ENCODE measurements around the gene KCNG4.
"Not testable (repeated sequence)": the region's sequence is repeated elsewhere in the genome, so short reads cannot be mapped to it uniquely, and the experiment has no call there.

Gene KCNG4

DNA sequence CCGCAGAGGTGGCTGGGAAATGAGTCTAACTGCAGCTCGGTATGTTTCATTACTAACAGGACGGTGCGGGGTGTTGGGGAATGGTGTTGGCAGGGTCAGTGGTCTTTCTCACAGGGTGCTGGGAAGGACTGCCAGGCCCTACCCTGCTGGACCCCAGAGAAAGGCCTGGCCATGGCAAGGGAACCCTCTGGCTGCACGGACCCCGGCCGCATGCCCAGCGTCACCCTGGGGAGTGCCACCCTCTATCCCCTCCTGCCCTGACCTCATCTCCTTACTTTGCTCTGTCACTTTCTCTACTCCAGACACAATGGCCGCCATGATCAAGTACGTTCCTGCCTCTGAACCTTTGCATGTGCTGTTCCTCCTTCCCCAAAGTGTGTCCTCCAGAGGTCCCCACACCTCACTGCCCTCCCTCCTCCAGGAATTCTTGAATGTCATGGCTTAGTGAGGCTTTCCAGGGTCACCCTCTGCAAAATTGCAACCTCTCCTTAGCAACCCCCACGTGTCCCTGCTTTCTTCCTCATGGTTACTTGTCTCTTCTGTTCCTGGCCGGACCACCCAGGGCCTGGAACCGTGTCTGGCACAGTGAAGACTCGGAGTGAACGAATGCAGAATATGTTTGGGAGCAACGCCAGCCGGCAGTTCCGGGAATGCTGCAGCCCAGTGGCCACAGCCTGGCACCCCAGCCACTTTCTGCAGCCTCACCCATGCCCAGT lies 33.7 kb downstream of the KCNG4 start:
- DNase-seq = no peak

DNA sequence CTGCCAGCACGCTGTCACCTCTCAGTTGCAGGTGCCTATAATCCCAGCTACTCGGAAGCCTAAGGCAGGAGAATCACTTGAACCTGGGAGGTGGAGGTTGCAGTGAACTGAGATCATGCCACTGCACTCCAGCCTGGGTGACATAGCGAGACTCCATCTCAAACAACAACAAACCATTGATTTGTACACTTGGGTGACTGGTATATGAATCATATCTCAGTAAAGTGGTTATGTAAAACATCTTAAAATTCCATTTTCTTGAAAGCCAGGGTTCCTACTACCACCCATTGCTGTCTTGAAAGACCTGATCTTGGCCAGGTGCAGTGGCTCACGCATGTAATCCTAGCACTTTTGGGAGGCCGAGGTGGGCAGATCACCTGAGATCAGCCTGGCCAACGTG lies 34.7 kb downstream of the KCNG4 start:
- DNase-seq = not testable (repeated sequence)

DNA sequence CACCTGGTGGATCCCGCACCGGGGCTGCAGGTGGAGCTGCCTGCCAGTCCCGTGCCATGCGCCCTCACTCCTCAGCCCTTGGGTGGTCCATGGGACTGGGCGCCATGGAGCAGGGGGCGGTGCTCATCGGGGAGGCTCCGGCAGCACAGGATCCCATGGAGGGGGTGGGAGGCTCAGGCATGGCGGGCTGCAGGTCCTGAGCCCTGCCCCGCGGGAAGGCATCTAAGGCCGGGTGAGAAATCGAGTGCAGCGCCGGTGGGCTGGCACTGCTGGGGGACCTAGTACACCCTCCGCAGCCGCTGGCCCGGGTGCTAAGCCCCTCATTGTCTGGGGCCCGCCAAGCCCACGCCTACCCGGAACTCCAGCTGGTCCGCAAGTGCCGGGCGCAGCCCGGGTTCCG lies 35.3 kb downstream of the KCNG4 start:
- DNase-seq = not testable (repeated sequence)

DNA sequence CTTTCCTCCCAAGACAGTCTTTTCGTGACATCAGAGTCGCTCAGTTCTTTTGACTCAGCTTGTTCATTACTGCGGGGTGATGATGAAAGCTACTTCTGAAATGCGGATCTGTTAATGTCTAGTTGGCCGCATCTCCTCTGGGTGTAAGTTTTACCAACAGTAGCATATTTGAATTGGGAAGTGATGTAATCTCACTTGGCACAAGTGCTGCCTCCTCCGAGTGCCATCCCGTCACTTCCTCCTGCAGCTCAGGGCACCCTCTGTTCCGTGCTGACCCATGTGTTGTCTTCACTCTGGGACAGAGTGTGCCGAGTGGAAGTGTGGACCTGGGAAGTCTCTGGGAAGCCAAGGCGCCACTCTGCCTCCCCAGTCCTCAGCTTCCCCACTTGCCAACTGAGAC lies 40.0 kb downstream of the KCNG4 start:
- peak; percentile 37 for DNase-seq

DNA sequence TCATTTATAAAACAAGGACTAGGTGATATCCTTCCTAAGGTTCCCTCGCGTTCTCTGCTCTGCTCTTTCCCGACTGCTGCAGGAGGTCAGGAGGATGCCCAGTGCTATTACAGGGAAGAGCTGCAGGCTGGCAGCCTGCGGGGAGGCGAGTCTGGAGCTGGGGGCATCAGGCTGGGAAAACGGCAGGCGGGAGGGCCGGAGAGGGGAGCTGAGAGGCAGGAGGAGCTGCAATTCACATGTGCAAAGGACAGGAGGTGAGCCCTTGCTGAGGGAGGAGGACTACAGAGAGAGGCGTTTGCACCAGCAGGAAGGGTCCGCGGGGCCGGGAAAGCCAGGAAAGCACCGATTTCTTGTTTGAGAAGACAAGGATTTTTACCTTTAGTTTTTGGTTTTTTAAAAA lies 40.7 kb downstream of the KCNG4 start:
- no peak for DNase-seq

DNA sequence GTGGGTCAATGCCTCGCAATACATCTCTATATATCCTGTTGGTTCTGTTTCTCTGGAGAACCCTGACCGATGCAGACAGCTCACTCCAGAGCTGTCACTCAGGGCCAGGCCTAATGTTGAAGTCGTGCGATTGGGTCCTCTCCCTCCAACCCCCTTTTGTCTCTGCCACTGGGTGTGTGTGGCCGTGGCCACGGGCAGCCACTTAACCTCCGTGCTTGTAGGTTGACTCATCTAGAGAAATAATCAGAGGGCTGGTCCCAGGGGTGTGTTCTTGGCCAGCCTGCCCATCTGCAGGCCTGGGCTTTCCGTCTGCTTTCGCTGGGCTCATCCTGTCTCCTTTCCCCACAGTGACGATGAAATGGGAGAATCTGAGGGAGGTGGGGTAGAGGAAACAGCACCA lies 41.4 kb downstream of the KCNG4 start:
- no peak for DNase-seq

DNA sequence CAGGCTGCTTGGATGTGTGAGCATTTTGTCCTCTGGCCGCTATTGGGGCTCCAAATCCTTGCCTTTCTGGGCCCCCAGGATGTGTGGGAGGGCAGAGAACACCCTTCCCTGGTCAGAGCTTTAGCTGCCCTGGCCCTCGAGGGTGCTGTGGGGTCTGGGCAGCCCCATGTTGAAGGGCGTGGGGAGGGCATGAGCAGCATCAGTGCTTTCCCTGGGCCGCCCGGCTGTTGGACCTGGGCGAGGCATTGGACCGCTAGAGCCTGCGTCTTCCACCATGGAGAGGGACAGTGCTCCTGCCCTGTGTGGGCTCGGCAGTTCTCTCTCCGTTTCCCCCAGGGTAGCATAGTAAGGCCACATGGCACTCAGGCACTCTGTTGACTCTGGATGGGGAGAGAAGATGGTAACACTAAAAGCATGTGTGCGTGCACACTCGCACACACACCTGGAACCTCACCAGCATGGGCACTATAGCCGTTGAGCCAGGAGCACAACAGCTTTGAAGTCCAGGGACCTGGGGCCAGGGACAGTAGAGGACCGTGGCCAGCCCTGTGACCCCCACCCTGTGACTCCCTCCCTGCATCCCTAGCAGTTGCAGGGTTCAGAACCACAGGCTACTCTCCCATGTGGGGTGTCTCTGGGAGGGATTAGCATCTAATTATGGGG lies 42.2 kb downstream of the KCNG4 start:
- no peak for DNase-seq

DNA sequence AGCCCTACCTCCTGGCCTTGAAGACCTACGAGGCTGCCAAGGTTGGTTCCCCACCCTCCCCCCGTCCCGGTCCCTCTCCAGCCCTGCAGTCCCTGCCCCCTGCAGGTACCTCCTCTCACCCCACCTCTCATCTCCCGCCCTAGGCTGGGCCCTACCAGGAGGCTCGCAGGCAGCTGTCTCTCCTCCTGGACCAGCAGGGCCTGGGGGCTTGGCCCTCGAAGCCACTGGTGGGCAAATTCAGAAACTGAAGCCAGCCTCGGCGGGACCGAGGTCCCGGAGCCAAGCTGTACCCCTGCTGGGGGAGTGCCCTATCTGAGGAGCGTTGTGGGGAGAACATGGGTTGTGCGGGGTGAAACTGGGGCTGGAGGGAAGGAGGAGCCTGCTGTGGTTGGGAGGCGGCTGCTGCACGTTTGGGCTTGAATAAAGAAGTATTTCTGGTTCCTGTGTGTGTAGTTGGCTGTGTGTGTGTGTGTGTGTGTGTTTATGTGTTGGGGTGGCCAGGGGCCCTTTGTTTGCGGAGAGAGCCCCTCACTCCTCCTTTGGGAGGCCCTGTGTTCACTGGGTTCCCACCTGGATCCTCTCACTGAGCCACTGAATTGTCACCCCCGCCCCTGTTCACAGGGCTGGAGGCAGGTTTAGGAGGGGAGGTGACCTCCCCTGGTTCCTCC lies 43.0 kb downstream of the KCNG4 start:
- no peak for DNase-seq

DNA sequence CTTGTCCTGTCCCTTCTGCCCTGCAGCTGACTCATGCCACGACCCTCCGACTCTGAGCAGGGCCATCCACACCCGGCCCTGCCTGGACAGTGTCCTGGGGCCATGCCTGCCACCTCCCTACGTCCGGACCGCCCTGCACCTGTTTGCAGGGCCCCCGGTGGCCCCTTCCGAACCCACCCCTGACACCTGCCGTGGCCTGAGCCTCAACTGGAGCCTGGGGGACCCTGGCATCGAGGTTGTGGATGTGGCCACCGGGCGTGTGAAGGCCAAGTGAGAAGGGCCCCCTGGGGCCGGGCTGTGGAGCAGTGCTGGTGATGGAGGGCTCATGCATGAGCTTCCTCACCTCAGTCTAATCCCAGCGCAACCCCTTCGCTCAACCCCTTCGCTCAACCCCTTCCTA lies 43.7 kb downstream of the KCNG4 start:
- no peak for DNase-seq

DNA sequence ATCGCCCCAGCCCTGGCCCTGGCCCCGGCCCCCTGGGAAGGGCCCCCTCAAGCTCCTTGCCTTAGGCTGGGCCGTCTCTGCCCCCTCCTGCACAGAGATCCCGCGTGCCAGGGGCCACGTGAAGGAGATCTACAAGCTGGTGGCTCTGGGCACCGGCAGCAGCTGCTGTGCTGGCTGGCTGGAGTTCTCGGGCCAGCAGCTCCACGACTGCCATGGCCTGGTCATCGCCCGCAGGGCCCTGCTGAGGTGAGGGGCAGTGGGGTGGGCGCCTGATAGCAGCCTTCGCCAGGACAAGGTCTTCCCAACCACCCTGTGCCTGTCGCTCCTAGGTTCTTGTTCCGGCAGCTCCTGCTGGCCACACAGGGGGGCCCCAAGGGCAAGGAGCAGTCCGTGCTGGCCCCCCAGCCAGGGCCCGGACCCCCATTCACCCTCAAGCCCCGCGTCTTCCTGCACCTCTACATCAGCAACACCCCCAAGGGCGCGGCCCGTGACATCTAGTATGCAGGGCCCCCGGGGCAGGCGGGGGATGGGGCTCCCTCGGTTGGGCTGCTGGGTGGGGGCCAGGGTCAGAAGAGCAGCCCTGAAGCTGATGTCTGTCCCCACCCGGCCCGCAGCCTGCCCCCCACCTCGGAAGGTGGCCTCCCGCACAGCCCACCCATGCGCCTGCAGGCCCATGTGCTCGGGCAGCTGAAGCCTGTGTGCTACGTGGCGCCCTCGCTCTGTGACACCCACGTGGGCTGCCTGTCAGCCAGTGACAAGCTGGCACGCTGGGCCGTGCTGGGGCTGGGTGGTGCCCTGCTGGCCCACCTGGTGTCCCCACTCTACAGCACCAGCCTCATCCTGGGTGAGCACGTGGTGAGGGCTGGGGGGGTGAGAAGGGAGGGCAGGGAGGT lies 44.4 kb downstream of the KCNG4 start:
- DNase-seq = no peak

DNA sequence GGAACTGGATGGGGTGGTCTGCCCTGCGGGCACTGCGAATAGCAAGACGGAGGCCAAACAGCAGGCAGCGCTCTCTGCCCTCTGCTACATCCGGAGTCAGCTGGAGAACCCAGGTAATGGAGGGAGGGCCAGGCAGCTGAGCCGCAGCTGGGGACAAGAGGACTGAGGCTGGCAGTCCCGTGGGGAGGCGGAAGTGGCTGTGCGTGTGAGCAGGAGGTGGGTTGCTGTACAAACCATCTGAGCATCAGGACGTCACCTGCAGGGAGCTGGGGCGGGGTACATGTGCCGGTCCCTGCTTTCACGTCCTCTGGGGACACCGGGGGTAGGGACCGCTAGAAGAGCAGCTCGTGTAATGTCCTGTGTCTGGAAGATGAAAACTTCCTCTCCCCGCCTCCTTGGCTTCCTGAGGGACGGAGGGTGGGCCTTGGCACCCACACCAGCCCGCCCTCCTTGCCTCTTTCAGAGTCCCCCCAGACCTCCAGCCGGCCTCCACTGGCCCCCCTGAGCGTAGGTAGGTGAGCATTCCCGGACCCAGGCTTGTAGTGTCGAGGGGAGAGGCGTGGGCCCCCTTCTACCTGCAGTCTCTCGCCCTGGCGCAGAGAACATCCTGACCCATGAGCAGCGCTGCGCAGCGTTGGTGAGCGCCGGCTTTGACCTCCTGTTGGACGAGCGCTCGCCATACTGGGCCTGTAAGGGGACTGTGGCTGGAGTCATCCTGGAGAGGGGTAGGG lies 45.2 kb downstream of the KCNG4 start:
- peak; percentile 37 for DNase-seq

DNA sequence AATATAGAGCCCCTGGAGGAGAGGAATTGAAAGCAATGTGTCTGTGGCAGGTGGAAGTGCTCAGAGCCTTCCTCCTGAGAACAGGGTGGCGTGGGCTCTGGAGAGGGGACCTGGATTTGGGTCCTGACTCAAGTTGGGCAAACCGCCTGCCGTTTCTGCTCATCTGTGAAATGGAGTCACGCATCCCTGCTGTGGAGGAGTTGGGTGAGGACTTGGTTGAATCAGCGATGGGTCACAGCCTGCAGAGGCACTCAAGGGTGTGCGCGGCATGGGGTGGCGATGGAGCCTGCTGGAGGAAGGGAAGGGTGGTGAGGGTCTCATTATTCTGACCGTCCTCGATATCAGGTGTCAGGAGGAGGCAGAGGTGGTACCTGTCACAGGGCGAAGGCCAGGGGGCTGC lies 45.8 kb downstream of the KCNG4 start:
- no peak for DNase-seq

DNA sequence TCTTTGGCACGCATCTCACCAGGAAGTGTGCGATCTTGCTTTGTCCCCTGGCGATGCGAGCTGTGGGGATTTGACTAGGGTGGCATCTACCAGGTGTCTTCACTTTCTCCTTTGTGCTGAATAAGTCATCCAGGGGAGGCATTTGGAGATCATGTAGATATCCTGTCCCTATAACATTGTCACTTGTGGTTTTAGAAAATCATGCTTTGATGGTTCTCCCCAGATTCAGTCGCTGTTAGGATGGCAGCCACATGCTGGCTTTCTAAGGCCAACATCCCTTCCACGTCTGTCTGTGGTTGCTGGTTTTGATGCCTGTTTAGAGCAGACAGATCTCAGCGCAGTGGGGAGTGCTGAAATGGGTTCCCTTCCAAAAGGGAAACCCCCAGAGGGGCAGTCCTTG lies 46.3 kb downstream of the KCNG4 start:
- no peak for DNase-seq

DNA sequence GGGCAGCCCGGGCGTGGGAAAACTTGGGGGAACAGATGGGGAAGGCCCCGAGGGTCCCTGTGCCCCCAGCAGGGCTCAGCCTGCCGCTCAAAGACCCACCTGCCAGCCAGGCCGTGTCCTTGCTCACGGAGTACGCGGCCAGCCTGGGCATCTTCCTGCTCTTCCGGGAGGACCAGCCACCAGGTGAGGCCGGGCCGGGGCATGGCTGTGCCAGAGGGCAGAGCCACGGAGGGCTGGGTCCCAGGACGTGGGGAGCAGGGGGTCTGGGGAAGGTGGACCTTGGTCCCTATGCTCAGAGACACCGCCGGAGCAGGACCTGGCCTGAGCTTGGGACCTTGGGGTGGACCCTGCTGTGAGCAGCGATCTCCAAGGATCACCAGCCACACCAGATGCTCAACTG lies 48.3 kb downstream of the KCNG4 start:
- DNase-seq = no peak

DNA sequence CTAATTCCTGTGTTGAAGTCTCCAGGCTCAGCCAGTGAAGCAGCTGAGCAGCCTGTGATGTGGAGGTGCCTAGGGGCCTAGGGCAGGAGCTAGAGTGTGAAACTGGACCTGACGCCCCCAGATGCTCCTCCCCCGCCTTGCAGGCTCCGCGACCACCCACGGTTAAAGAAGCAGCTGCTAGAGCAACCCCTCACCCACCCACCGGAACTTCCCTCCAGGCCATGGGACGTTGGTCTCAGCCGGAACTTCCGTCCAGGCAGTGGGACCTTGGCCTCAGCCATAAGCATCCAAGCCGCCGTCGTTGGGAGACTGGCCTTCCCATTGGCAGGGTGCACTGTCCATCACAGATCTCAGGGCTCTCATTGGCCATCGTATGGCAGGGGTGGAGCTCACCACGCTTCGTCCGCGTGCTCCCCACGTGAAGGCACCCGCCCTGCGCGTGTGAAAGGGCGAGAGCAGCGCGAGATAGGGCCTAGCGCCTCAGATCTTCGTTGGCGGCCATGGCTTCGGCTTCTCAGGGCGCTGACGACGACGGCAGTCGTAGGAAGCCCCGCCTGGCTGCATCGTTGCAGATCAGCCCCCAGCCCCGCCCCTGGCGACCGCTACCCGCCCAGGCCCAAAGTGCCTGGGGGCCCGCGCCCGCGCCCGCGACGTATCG lies 49.0 kb downstream of the KCNG4 start, which contains the start of gene ADAD2:
ADAD2 (plus strand) TSS at position 427 of the 658 bp plus-strand sequence; CDS start at position 501, 74 bp downstream.
- no peak for DNase-seq

DNA sequence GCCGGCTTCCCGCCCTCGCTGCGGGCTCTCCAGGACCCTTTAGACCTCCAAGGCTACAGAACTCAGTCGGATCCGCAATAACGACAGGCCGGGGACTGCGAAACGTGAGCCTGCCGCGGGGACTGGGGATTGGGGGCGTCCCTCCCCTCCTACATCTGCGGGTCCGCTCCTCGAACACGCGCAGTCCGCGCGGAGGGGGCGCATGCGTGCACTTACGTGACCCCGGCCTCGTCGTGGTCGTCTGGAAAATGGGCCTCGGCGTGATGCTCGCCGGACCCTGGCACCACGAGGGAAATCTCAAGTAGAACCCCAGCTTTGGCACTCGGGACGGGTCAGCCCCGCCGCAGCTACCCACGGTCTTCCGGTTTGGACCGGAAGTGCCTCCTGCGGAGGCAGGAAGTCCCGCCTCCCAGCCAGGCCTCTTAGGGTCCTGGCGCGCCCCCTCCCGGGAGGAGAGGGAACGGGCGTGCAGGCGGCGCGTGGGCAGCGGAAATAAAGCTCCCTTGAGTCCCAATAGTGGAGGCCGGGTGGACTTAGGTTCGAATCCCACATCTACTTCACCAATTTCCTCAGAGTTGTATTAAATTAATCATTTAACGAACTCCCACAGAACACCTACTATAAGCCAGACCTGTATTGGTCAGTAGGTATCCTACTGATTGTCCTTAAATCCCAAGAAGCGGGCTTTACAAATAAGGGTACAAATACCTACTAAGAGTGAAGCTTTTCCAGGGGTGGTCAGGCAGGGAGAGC lies 53.0 kb downstream of the KCNG4 start, which contains the start of gene TAF1C:
TAF1C (minus strand) TSS at position 373 of the 753 bp plus-strand sequence. CDS start 2,069 bp downstream, outside the sequence.
- peak; percentile 88 for DNase-seq

DNA sequence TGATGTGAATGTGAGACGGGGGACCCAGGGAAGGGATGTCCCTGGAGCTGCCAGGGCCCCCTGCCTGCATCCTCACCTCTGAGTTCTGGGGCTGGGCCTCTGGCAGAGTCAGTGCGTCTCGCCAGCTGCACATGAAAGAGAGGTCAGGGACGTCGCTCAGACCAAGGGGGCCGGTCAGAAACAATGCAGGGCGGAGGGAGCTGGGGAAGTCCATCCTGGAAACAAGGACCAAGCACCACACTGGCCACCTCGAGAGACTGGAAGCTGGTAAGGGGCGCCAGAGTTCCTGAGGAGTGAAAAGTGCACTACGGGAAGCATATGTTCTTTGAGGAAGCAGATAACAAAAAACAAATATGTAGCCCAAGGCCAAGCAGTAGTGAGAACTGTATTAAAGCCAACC lies 55.0 kb downstream of the KCNG4 start:
- no peak for DNase-seq

DNA sequence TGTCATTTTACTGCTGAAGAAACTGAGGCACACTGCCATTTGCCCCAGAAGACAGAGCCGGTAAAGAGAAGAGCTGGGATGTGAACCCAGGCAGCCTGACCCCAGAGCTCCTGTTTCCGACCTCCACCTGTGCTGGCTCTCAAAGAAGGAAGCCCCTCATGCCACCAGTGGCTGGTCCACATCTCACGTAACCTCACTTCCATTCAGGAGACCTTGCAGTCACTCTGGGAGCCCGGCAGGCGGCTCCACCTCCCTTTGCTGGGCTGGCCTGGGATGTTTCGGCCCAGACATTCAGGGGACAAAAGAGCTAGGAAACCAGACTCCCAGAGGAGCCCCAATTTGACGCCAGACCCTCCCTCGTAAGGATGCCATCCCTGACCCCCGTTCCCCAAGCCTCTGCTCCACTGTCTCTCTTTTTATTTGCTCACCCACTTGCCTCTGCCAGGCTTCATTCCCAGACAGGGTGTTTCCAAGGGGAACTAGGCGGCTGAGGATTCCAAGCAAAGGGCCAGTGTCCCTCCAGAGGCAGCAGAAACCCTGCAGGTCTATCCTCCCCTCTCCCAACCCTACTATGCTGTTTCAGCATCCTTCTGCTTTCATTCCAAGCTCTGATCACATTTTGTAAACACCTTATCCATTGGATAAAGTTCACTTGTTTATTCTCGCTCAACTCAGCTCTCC lies 55.8 kb downstream of the KCNG4 start:
- no peak for DNase-seq

DNA sequence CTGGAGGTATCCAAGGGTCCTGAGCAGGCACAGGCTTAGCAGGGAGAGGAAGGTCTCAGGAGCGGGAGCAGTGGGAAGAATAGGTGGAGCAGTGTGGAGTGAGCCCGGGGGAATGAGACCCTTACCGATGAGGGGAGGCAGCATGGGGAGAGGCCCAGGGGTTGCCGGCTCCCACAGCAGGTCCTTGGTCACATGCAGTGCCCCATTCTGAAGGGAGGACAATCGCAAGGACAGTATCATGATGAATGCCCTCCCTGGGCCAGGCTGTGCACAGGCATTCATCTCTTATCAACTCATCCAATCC lies 56.3 kb downstream of the KCNG4 start:
- no peak for DNase-seq

Data from CD4-positive, alpha-beta T cell treated with Interferon gamma for 1 hour (primary cell).